H1 (cell line): ENCODE data around the gene ALDH1A3. TPM values are rescaled to one million over a fixed set of nuclear protein-coding genes. Genes with fewer than 3 reads are reported as not detected.

Experiments used
- CTCF ChIA-PET: fragments of 300-600 bp; sonication (Branson Sonifier 250); formaldehyde crosslinking; loops from one replicate; lab custom pipeline; 2021; ENCODE audit not compliant: partially characterized antibody; lab: Charles Lee
- POLR2A ChIA-PET: fragments of 300-600 bp; sonication (Branson Sonifier 250); formaldehyde crosslinking; loops from one replicate; lab custom pipeline; 2021; ENCODE audit warnings: inconsistent platforms; ENCODE audit not compliant: partially characterized antibody; lab: Charles Lee
- DNase-seq, 2 experiments: peaks; one replicate each; pipeline versions ENCODE4 v3.0.0 to v3.0.0-alpha.2; 2010 to 2022; ENCODE audit warnings: low spot score in 2 of 2, low read depth in 1 of 2, mixed read lengths in 1 of 2
- FAIRE-seq: peaks from 2 replicates; lab custom pipeline; 2011; peaks lifted over from hg19 to GRCh38; lab: Jason Lieb, UNC
- H2AFZ ChIP-seq: 2 replicates; pipeline ENCODE4 v1.8.1; 2012; ENCODE audit warnings: low read length, inconsistent platforms
- H2AK5ac ChIP-seq: 2 replicates; pipeline ENCODE4 v1.6.1; 2013; ENCODE audit warnings: low read depth, low read length
- H2BK120ac ChIP-seq: replicated peaks from 2 replicates; pipeline ENCODE3; 2013; ENCODE audit warnings: low read depth, low read length, inconsistent platforms
- H2BK12ac ChIP-seq: 2 replicates; pipeline ENCODE4 v1.6.1; 2013; ENCODE audit warnings: low read depth, low read length
- H2BK15ac ChIP-seq: 2 replicates; pipeline ENCODE4 v1.6.1; 2013; ENCODE audit warnings: low read length
- H2BK20ac ChIP-seq: 2 replicates; pipeline ENCODE4 v1.6.1; 2013; ENCODE audit warnings: low read length
- H2BK5ac ChIP-seq: 2 replicates; pipeline ENCODE4 v1.6.1; 2013; ENCODE audit warnings: low read depth, low read length
- H3K14ac ChIP-seq: 2 replicates; pipeline ENCODE4 v1.6.1; 2013; ENCODE audit warnings: inconsistent platforms; ENCODE audit not compliant: insufficient read length
- H3K18ac ChIP-seq: 2 replicates; pipeline ENCODE4 v1.6.1; 2013; ENCODE audit warnings: low read length; ENCODE audit errors: extremely low read depth
- H3K23ac ChIP-seq: 2 replicates; pipeline ENCODE4 v1.6.1; 2013; ENCODE audit warnings: inconsistent platforms; ENCODE audit not compliant: insufficient read length
- H3K23me2 ChIP-seq: 2 replicates; pipeline ENCODE4 v1.6.1; 2013; ENCODE audit warnings: low read depth, low read length
- H3K27ac ChIP-seq: 2 replicates; pipeline ENCODE4 v1.6.1; 2011; ENCODE audit warnings: low read depth, low read length, inconsistent platforms
- H3K27me3 ChIP-seq, 4 experiments: replicated peaks in 1 of 4; 1 replicate in 1 of 4; 2 replicates in 3 of 4; pipeline versions ENCODE4 v1.6.1 to v1.8.1; 2011 to 2013; ENCODE audit warnings: low read length in 3 of 4, mild to moderate bottlenecking in 3 of 4, inconsistent platforms in 2 of 4, mixed read lengths in 2 of 4, moderate library complexity in 1 of 4; ENCODE audit not compliant: control insufficient read depth in 3 of 4, insufficient read depth in 3 of 4; ENCODE audit errors: extremely low read depth in 1 of 4
- H3K36me3 ChIP-seq, 4 experiments: 2 replicates each; pipeline versions ENCODE4 v1.6.1 to v1.8.1; 2011 to 2013; ENCODE audit warnings: mild to moderate bottlenecking in 4 of 4, low read length in 3 of 4, moderate library complexity in 2 of 4, control low read depth in 1 of 4, inconsistent platforms in 1 of 4; ENCODE audit not compliant: insufficient read depth in 4 of 4, control insufficient read depth in 2 of 4
- H3K4ac ChIP-seq: replicated peaks from 2 replicates; pipeline ENCODE3; 2013; ENCODE audit warnings: low read length, low read depth, mixed read lengths, inconsistent platforms; ENCODE audit not compliant: insufficient read length
- H3K4me1 ChIP-seq, 4 experiments: replicated peaks in 1 of 4; 1 replicate in 1 of 4; 2 replicates in 3 of 4; pipeline versions ENCODE4 v1.6.1 to v1.8.1; 2011 to 2013; ENCODE audit warnings: low read length in 3 of 4, inconsistent platforms in 2 of 4, mixed read lengths in 1 of 4; ENCODE audit not compliant: insufficient read depth in 4 of 4, control insufficient read depth in 3 of 4
- H3K4me2 ChIP-seq, 2 experiments: 2 replicates each; pipeline versions ENCODE4 v1.6.1 to v1.8.1; 2011 to 2013; ENCODE audit warnings: low read depth in 2 of 2, low read length in 2 of 2, control low read depth in 1 of 2, inconsistent platforms in 1 of 2, mild to moderate bottlenecking in 1 of 2; ENCODE audit not compliant: insufficient read depth in 1 of 2
- H3K4me3 ChIP-seq, 4 experiments: fragments of 200-600, 300-600 bp in 1 of 4; sonication (generic), shearing (Covaris generic), sonication (Bioruptor Twin) in 1 of 4; 2 replicates each; pipeline versions ENCODE4 v1.5.1 to v1.8.1; 2011 to 2016; ENCODE audit warnings: low read length in 4 of 4, low read depth in 3 of 4, control low read depth in 2 of 4, inconsistent platforms in 2 of 4, mild to moderate bottlenecking in 2 of 4, mixed read lengths in 1 of 4, moderate library complexity in 1 of 4; ENCODE audit not compliant: insufficient read depth in 2 of 4; ENCODE audit errors: extremely low read depth in 1 of 4
- H3K56ac ChIP-seq: replicated peaks from 2 replicates; pipeline ENCODE3; 2013; ENCODE audit warnings: low read depth, mild to moderate bottlenecking, mixed read lengths, low read length, inconsistent platforms; ENCODE audit not compliant: insufficient read length
- H3K79me1 ChIP-seq: 2 replicates; pipeline ENCODE4 v1.6.1; 2013; ENCODE audit warnings: low read depth, low read length, control low read depth
- H3K79me2 ChIP-seq, 2 experiments: 2 replicates each; pipeline versions ENCODE4 v1.6.1 to v1.8.1; 2012 to 2013; ENCODE audit warnings: low read length in 2 of 2, mild to moderate bottlenecking in 2 of 2, inconsistent platforms in 1 of 2; ENCODE audit not compliant: insufficient read depth in 2 of 2, control insufficient read depth in 1 of 2
- H3K9ac ChIP-seq, 4 experiments: replicated peaks in 1 of 4; 1 replicate in 1 of 4; 2 replicates in 3 of 4; pipeline versions ENCODE4 v1.6.1 to v1.8.1; 2011 to 2013; ENCODE audit warnings: low read depth in 3 of 4, low read length in 3 of 4, control low read depth in 2 of 4, mild to moderate bottlenecking in 2 of 4, moderate library complexity in 2 of 4, inconsistent platforms in 1 of 4; ENCODE audit errors: extremely low read depth in 1 of 4
- H3K9me3 ChIP-seq, 2 experiments: 2 replicates each; pipeline versions ENCODE4 v1.6.1 to v1.8.1; 2012 to 2013; ENCODE audit warnings: mild to moderate bottlenecking in 2 of 2, moderate library complexity in 2 of 2, control low read depth in 1 of 2, inconsistent platforms in 1 of 2, low read depth in 1 of 2, low read length in 1 of 2, mixed read lengths in 1 of 2; ENCODE audit not compliant: insufficient read depth in 2 of 2
- H4K20me1 ChIP-seq, 2 experiments: replicated peaks in 1 of 2; 2 replicates each; pipeline versions ENCODE3 to v1.8.1; 2011 to 2013; ENCODE audit warnings: inconsistent platforms in 2 of 2, low read length in 2 of 2, mild to moderate bottlenecking in 1 of 2; ENCODE audit not compliant: insufficient read depth in 2 of 2, control insufficient read depth in 1 of 2
- H4K5ac ChIP-seq: 2 replicates; pipeline ENCODE4 v1.6.1; 2013; ENCODE audit warnings: low read length, low read depth, mixed read lengths, inconsistent platforms; ENCODE audit not compliant: insufficient read length
- H4K8ac ChIP-seq: 2 replicates; pipeline ENCODE4 v1.8.0; 2013; ENCODE audit warnings: mild to moderate bottlenecking, moderate library complexity, low read length, inconsistent platforms; ENCODE audit not compliant: insufficient read depth; ENCODE audit errors: extremely low read depth
- H4K91ac ChIP-seq: replicated peaks from 2 replicates; pipeline ENCODE3; 2013; ENCODE audit warnings: low read length, mixed read lengths, inconsistent platforms; ENCODE audit not compliant: insufficient read length
- BCL11A ChIP-seq, 2 experiments: IDR thresholded peaks; one replicate each; pipeline ENCODE4 v1.6.1; 2011; ENCODE audit warnings: low read depth in 2 of 2, low read length in 2 of 2, mild to moderate bottlenecking in 2 of 2
- CBX8 ChIP-seq: fragments of 300-800, 300-1000 bp; sonication (generic); IDR thresholded peaks from 2 replicates; pipeline ENCODE4 v1.7.1; 2016; ENCODE audit warnings: low read depth, low read length, borderline replicate concordance
- CHD1 ChIP-seq: IDR thresholded peaks from 2 replicates; pipeline ENCODE4 v1.6.1; 2012; ENCODE audit warnings: low read depth, low read length, improper control_type of control experiment
- CREB1 ChIP-seq: IDR thresholded peaks from 2 replicates; pipeline ENCODE4 v1.6.1; 2012; ENCODE audit warnings: inconsistent platforms
- EZH2 ChIP-seq: fragments of 200-600 bp; sonication (generic); IDR thresholded peaks from 2 replicates; pipeline ENCODE4 v1.7.1; 2012; ENCODE audit warnings: low read depth, mild to moderate bottlenecking, moderate library complexity, low read length, inconsistent platforms; ENCODE audit not compliant: severe bottlenecking
- JUN ChIP-seq: IDR thresholded peaks from 2 replicates; pipeline ENCODE4 v1.6.1; 2011; ENCODE audit warnings: low read depth, mild to moderate bottlenecking, improper control_type of control experiment, low read length
- MAFK ChIP-seq: IDR thresholded peaks from 2 replicates; pipeline ENCODE4 v1.6.1; 2012; ENCODE audit warnings: low read depth, mild to moderate bottlenecking, improper control_type of control experiment, low read length
- SIRT6 ChIP-seq: IDR thresholded peaks from one replicate; pipeline ENCODE4 v1.7.1; 2012; ENCODE audit warnings: low read length, inconsistent platforms
- SIX5 ChIP-seq: IDR thresholded peaks from 2 replicates; pipeline ENCODE4 v1.6.1; 2011; ENCODE audit warnings: mild to moderate bottlenecking, low read depth, low read length
- WGBS, 2 experiments: shearing (Covaris generic) in 1 of 2; methylation state at CpG; one replicate each; pipeline versions ENCODE4 v1.1.6 to v1.1.7; 2013 to 2015; ENCODE audit warnings: low lambda C conversion rate in 2 of 2, mixed read lengths in 2 of 2, inconsistent platforms in 1 of 2, low coverage in 1 of 2, missing lambda C conversion rate in 1 of 2; ENCODE audit not compliant: insufficient replicate concordance in 2 of 2, insufficient coverage in 1 of 2, insufficient read length in 1 of 2; ENCODE audit errors: extremely low coverage in 1 of 2, missing lambda C conversion rate in 1 of 2; 5-methylcytosine and 5-hydroxymethylcytosine counted together
- polyA plus RNA-seq, 7 experiments: library from polyadenylated mRNA; depleted of rRNA in 3 of 7; stranded (reverse) in 5 of 7; unstranded in 2 of 7; fragments of >200 nt in 5 of 7; fragments of 200-250 nt in 2 of 7; gene quantifications; 1 replicate in 5 of 7; 2 replicates in 1 of 7; 4 replicates in 1 of 7; pipeline versions ENCODE4 v1.2.1 to v1.2.3, GENCODE V29; 2011 to 2013; ENCODE audit warnings: missing spikeins in 2 of 7, mixed read lengths in 2 of 7
- total RNA-seq: library from RNA; stranded (reverse); fragmentation: NEBNext Ultra II Directional; extraction: Animal tissue kit (Norgen Biotek cat#: 25700); gene quantifications from 2 replicates; pipeline ENCODE4 v1.2.1, GENCODE V29; 2021
- TF ChIP-seq, protein P1 (sequence below): IDR thresholded peaks from 2 replicates; pipeline ENCODE4 v1.6.1; 2011; ENCODE audit warnings: low read depth, mild to moderate bottlenecking, low read length; ENCODE audit not compliant: insufficient read depth
- TF ChIP-seq, protein P2 (sequence below): IDR thresholded peaks from 2 replicates; pipeline ENCODE4 v1.6.1; 2011; ENCODE audit warnings: low read length, improper control_type of control experiment
- TF ChIP-seq, protein P3 (sequence below): IDR thresholded peaks from 2 replicates; pipeline ENCODE4 v1.6.1; 2012; ENCODE audit warnings: inconsistent platforms

ALDH1A3 gene
- total and polyA plus RNA-seq, 2 of the 8 experiments (the other 6 are each of a cell fraction or from before 2014, with no cell fraction given), result 2.2 to 5.5 TPM

DNA sequence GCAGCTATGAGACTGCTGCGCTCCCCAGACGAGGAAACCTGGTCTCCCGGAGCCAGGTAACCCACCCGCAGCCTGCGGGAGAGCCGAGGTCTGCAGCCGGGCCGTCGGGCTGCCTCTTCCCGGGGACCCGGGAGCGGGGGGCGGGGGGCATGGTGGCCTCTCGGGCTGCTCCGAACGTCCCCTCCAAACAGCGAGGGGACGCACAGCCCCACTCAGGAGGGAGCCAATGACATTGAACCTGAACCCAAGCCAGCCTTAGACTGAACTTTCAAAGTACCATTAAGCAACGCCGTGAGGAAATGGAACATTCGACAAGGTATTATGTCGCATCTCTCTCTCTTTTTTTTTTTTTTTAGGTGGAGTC, 29.8 kb upstream of the ALDH1A3 start:
- Histone ChIP-seq H2BK12ac (no peak overlapping the region), H3K4me3 (peak overlapping the region in 2 of 4 experiments; percentile 16 to 43; a peak in 3 of 8 replicates), H4K20me1 (no peaks in the 10 kb centered on the region), H3K4ac (no peak overlapping the region), H4K8ac (no peak overlapping the region), H2BK120ac (no peak overlapping the region), H4K5ac (no peak overlapping the region), H2AFZ (no peak overlapping the region), H2BK5ac (no peak overlapping the region), H3K27me3 (no peaks in the 10 kb centered on the region), H3K79me1 (no peaks in the 10 kb centered on the region), H3K14ac (no peak overlapping the region), H3K27ac (no peak overlapping the region), H3K79me2 (no peaks in the 10 kb centered on the region), H2BK20ac (no peak overlapping the region), H2AK5ac (no peak overlapping the region), H2BK15ac (no peak overlapping the region), H3K4me2 (peak overlapping the region; percentile 43 to 46; a peak in 3 of 4 replicates), H3K56ac (no peak overlapping the region), H3K9ac (no peak overlapping the region; a peak in 1 of 7 replicates), H3K18ac (no peak overlapping the region), H3K23me2 (no peaks in the 10 kb centered on the region), H3K9me3 (no peaks in the 10 kb centered on the region), H4K91ac (no peak overlapping the region), H3K23ac (no peak overlapping the region), H3K36me3 (no peaks in the 10 kb centered on the region), H3K4me1 (no peaks in the 10 kb centered on the region)
- TF ChIP-seq, protein P1, sequence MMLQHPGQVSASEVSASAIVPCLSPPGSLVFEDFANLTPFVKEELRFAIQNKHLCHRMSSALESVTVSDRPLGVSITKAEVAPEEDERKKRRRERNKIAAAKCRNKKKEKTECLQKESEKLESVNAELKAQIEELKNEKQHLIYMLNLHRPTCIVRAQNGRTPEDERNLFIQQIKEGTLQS, result no peak
- no peak for TF ChIP-seq EZH2
- TF ChIP-seq, protein P2, sequence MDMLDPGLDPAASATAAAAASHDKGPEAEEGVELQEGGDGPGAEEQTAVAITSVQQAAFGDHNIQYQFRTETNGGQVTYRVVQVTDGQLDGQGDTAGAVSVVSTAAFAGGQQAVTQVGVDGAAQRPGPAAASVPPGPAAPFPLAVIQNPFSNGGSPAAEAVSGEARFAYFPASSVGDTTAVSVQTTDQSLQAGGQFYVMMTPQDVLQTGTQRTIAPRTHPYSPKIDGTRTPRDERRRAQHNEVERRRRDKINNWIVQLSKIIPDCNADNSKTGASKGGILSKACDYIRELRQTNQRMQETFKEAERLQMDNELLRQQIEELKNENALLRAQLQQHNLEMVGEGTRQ, result no peak
- no peak for TF ChIP-seq SIRT6
- no peak for TF ChIP-seq SIX5
- TF ChIP-seq MAFK, result no peak
- TF ChIP-seq, protein P3, sequence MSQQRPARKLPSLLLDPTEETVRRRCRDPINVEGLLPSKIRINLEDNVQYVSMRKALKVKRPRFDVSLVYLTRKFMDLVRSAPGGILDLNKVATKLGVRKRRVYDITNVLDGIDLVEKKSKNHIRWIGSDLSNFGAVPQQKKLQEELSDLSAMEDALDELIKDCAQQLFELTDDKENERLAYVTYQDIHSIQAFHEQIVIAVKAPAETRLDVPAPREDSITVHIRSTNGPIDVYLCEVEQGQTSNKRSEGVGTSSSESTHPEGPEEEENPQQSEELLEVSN, result no peak
- TF ChIP-seq CBX8, result no peak
- TF ChIP-seq JUN, result no peak
- no peak for TF ChIP-seq BCL11A (IDR thresholded peaks at IDR 0.05; ENCODE audit: low read depth in 2 of 2, low read length in 2 of 2)
- TF ChIP-seq CREB1, result no peak
- no peak for TF ChIP-seq CHD1
- ChIA-PET CTCF (interaction anchor here (0.6 to 1.5 kb wide), 3 partner anchors 13 to 171 kb away, joined by 3 read pairs; no protein-coding TSS in a partner anchor), POLR2A (no interaction called here)
- 85% methylated on average over 9 of the region's 22 CpGs; no CpG with 5 or more reads in 1 of the 2 experiments for WGBS, 2 experiments
- DNase-seq (no peak), FAIRE-seq (no peak)
